Measurements from ENCODE around the gene DARS1. TPM values are rescaled to one million over a fixed set of nuclear protein-coding genes. Genes with fewer than 3 reads are reported as not detected.
A peak's percentile ranks its signal among the peaks of the same experiment; 100 is the strongest.

Gene DARS1
- total RNA-seq = 100 to 1,000 TPM; 139 to 148 TPM

DNA sequence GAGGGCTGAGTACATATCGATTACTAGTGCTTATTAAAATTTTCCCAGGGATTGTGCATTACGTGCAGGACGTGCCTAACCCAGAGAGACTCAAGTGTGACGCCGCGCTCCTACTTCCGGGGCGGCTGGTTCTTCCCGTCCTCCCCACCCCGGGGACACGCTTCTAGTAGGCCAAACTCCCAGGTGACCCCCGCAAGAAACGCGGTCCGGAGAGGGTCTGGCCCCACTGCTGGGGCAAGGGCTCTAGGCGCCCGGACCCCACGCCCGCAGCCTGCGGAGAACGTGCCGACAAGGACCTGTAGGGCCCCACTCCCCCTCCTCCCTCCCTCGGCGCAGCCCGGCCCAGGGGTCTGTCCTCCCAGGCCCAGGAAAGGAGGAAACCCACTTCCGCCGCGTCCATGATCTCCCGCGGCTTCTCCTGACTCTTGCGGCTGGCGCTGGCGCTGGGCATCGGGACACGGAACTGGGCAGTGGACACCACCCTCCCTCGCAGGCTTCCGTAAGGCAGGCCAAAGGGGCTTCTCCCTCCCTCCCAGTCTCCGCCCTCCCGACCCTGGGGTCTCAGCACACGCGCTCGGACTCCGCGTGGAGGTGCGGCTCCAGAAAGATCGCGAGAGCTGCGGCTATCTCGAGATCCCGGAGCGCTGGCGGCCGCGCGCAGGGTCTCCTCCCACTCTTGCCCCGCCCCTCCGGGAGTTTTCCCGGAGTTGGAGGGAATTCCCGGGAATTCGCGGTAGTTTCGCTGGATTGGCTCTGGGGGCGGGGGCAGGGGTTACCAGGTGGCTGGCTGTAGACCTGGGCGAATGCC lies at the start of gene DARS1:
Gene DARS1 (minus strand): TSS at position 609 of the 808 bp plus-strand sequence. CDS start 158 bp downstream, at position 451.
- peak within 1 kb of the TSS; percentile 98 for H3K27ac Mint-ChIP-seq
- CTCF ChIA-PET = interaction anchor here (0.7 to 1.7 kb wide), 10 partner anchors 10 to 394 kb away, joined by 3 to 8 read pairs (median 4); no protein-coding TSS in a partner anchor
- H3K4me1 Mint-ChIP-seq (ENCODE audit: low read depth) = peaks cover 55% of the 10 kb centered on the region
- no peaks in the 10 kb centered on the region for H3K9me3 Mint-ChIP-seq (ENCODE audit: insufficient read depth)
- DNase-seq (peak; percentile 89), ATAC-seq (peak; percentile 86)
- peaks cover 51% of the 10 kb centered on the region for H3K36me3 Mint-ChIP-seq (ENCODE audit: low read depth)
- POLR2A ChIA-PET = interaction anchor here (0.5 to 2.7 kb wide), 20 partner anchors 12 to 323 kb away, joined by 3 to 18 read pairs (median 4); no protein-coding TSS in a partner anchor
- no peaks in the 10 kb centered on the region for H3K27me3 Mint-ChIP-seq (ENCODE audit: low read depth)
- peak within 1 kb of the TSS; percentile 89 for H3K4me3 Mint-ChIP-seq

DNA sequence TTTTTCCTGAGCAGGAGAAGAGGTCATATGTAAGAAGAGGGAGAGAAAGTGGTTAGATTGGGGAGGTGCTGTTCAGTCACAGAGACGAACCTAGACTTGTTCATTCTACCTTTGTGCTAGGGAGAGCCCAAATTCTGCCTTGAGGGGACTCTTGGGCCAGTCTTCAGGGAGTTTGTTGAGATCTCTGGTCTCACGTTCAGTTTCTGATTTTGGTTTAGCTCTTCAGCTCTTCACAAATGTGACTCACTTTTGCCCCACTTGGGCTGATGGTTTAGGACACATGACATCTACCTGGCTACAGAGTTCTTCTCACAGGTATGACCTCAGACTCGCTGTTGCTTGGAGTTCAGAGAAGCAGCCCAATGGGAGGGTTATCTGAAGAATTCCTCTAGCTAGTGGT lies 49.2 kb upstream of the DARS1 start:
- Mint-ChIP-seq H3K27me3 (ENCODE audit: low read depth) (peaks cover 10% of the 10 kb centered on the region), H3K9me3 (ENCODE audit: insufficient read depth) (peaks cover 5% of the 10 kb centered on the region), H3K27ac (no peak overlapping the region), H3K4me1 (ENCODE audit: low read depth) (peaks cover 8% of the 10 kb centered on the region), H3K4me3 (no peak overlapping the region), H3K36me3 (ENCODE audit: low read depth) (peaks cover 2% of the 10 kb centered on the region)
- no peak for DNase-seq
- no peak for ATAC-seq
- ChIA-PET CTCF (interaction anchor here (1.2 to 1.9 kb wide), 2 partner anchors 9 to 14 kb away, joined by 3 to 4 read pairs; no protein-coding TSS in a partner anchor), POLR2A (interaction anchor here (0.8 kb wide), 1 partner anchor 49 kb away, joined by 4 read pairs; the partner anchor contains the start of gene DARS1)

DNA sequence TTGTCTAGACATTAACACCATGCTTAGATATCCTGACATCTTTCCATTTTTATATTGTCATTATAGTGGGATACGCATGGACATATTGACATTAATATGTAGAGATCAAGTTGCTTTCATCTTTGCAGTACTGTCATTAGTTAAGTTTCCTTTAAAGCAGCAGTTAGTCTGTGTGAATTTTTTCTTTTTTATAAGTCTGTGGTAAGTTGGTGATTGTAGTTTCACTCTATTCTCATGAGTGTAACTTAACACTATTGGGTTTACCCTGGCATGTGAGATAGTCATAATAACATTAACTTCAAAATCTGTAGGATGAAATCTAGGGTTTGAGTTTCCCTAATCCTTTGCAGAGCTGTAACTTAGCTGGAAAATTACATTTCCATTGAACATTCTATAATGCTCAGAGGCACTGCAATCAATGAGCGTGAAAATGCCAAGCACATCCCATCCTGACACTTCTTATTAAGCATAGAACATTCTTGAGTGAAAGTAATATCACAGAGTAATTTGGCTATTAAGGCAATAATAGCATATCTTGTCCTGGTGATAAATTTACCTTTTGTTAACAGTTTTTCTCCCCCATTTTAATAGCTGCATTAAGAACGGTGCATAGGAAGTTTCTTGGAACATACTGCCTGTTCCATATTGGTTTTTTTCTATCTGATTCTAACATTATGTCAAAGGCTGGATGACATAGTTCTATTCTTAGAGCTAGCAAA lies 47.5 kb upstream of the DARS1 start:
- Mint-ChIP-seq H3K27ac (no peak overlapping the region), H3K9me3 (ENCODE audit: insufficient read depth) (no peaks in the 10 kb centered on the region), H3K27me3 (ENCODE audit: low read depth) (peaks cover 10% of the 10 kb centered on the region), H3K4me3 (no peak overlapping the region), H3K36me3 (ENCODE audit: low read depth) (peaks cover 2% of the 10 kb centered on the region), H3K4me1 (ENCODE audit: low read depth) (peaks cover 8% of the 10 kb centered on the region)
- POLR2A ChIA-PET = no interaction called here
- CTCF ChIA-PET = interaction anchor here (1.0 to 1.9 kb wide), 3 partner anchors 13 to 58 kb away, joined by 3 to 5 read pairs (median 4); no protein-coding TSS in a partner anchor
- DNase-seq (no peak), ATAC-seq (no peak)

DNA sequence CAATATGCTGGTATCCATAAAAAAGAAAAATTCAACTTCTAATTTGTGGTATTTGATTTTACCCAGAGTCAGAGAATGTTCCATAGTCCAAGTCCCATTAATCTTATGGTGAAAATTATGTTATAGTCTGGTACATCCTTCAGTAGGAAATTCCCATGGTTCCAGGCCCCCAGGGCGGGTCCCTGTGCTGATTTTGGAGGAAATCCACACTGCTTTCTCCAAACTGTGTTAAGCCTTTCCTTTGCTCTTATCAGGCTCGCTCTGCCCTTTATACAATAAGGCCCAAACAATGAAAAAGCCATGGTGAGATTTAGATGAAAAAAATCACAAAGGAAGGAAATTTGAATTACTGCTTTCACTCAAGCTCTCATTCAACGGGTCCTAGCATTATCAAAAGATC lies 46.8 kb upstream of the DARS1 start:
- POLR2A ChIA-PET = no interaction called here
- no peak for ATAC-seq
- Mint-ChIP-seq H3K27me3 (ENCODE audit: low read depth) (peaks cover 10% of the 10 kb centered on the region), H3K4me1 (ENCODE audit: low read depth) (peaks cover 8% of the 10 kb centered on the region), H3K36me3 (ENCODE audit: low read depth) (no peaks in the 10 kb centered on the region), H3K27ac (no peak overlapping the region), H3K4me3 (no peak overlapping the region), H3K9me3 (ENCODE audit: insufficient read depth) (no peaks in the 10 kb centered on the region)
- CTCF ChIA-PET = interaction anchor here (0.6 kb wide), 1 partner anchor 44 kb away, joined by 3 read pairs; no protein-coding TSS in a partner anchor
- no peak for DNase-seq

- no peak overlapping the region for H3K4me3 Mint-ChIP-seq
- no peak for DNase-seq
- CTCF ChIA-PET = interaction anchor here (0.6 kb wide), 1 partner anchor 43 kb away, joined by 3 read pairs; no protein-coding TSS in a partner anchor
- no peak for ATAC-seq
- H3K4me1 Mint-ChIP-seq (ENCODE audit: low read depth) = peaks cover 8% of the 10 kb centered on the region
- no peaks in the 10 kb centered on the region for H3K9me3 Mint-ChIP-seq (ENCODE audit: insufficient read depth)
- no peaks in the 10 kb centered on the region for H3K36me3 Mint-ChIP-seq (ENCODE audit: low read depth)
- H3K27ac Mint-ChIP-seq = no peak overlapping the region
- POLR2A ChIA-PET = no interaction called here
- H3K27me3 Mint-ChIP-seq (ENCODE audit: low read depth) = peaks cover 10% of the 10 kb centered on the region
Observed at GRCh38 chr2:136031711-136032110, 46.3 kb upstream of the DARS1 start.

GRCh38 chr2:136030406-136030805 lies 45.0 kb upstream of the DARS1 start:
- no peaks in the 10 kb centered on the region for H3K9me3 Mint-ChIP-seq (ENCODE audit: insufficient read depth)

DNA sequence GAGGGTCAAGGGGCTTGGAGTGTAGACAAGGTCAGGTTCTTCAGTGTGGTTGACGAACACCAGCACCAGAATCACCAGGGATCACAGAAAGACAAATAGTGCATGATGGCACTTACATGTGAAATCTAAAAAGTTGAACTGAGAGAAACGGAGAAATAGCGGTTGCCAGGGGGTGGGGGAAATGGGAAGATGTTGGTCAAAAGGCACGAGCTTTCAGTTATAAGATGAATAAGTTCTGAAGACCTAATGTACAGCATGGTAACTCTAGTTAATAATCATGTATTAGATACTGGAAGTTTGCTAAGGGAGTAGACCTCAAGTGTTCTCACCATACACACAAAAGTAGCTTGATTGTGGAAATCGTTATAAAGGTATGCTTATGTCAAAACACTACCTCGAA lies 43.7 kb upstream of the DARS1 start:
- CTCF ChIA-PET = no interaction called here
- Mint-ChIP-seq H3K4me1 (ENCODE audit: low read depth) (peaks cover 18% of the 10 kb centered on the region), H3K4me3 (no peak overlapping the region), H3K27me3 (ENCODE audit: low read depth) (peaks cover 5% of the 10 kb centered on the region), H3K9me3 (ENCODE audit: insufficient read depth) (no peaks in the 10 kb centered on the region), H3K36me3 (ENCODE audit: low read depth) (no peaks in the 10 kb centered on the region), H3K27ac (no peak overlapping the region)
- DNase-seq (no peak), ATAC-seq (no peak)
- POLR2A ChIA-PET = interaction anchor here (0.6 kb wide), 1 partner anchor 138 kb away, joined by 3 read pairs; no protein-coding TSS in a partner anchor

More at GRCh38 chr2:136030406-136030805, 45.0 kb upstream of the DARS1 start:
- ChIA-PET POLR2A (no interaction called here), CTCF (no interaction called here)
- ATAC-seq (no peak), DNase-seq (no peak)
- Mint-ChIP-seq H3K27me3 (ENCODE audit: low read depth) (peaks cover 10% of the 10 kb centered on the region), H3K36me3 (ENCODE audit: low read depth) (no peaks in the 10 kb centered on the region), H3K4me1 (ENCODE audit: low read depth) (peaks cover 13% of the 10 kb centered on the region), H3K27ac (no peak overlapping the region), H3K4me3 (no peak overlapping the region)

DNA sequence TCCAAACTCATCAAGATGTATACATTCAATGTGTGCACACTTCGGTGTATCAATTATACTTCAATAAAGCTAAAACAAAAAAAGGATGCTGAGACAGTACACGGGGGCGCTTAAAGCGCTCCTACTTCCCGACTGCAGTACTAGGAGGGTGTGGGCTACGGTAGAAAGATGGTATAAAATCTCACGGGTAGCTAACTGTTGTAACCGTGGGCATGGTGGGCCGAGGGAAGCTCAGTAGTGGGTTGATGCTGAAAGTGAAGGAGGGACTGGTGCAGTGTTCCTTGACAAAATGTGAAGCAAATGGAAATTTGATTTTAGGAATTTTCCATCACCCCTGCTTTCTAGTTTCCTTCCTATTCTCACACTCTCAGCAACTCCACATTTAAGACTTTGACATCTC lies 42.6 kb upstream of the DARS1 start:
- Mint-ChIP-seq H3K36me3 (ENCODE audit: low read depth) (no peaks in the 10 kb centered on the region), H3K4me1 (ENCODE audit: low read depth) (peaks cover 19% of the 10 kb centered on the region), H3K9me3 (ENCODE audit: insufficient read depth) (no peaks in the 10 kb centered on the region), H3K4me3 (no peak overlapping the region), H3K27me3 (ENCODE audit: low read depth) (peaks cover 2% of the 10 kb centered on the region), H3K27ac (no peak overlapping the region)
- DNase-seq (no peak), ATAC-seq (no peak)
- POLR2A ChIA-PET = no interaction called here
- CTCF ChIA-PET = interaction anchor here (1.0 kb wide), 1 partner anchor 8 kb away, joined by 3 read pairs; no protein-coding TSS in a partner anchor

DNA sequence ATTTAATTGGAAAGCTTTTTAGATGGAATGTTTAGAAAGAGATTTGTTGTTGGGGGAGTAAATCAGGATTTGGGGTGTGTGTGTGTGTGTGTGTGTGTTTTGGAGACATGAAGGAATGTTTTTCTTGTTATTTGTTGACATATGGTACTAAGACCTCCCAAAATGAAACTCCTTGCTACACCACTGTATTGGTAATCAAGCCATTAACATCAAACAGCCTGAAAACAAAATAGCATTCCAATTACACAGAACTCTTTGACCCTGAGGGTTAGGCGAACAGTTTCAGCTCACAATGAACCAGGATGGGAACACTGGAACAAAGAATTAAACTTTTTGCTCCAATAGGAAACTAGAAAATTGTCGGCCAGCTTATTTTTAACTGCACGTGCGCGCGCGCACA lies 41.7 kb upstream of the DARS1 start:
- Mint-ChIP-seq H3K27ac (no peak overlapping the region), H3K36me3 (ENCODE audit: low read depth) (no peaks in the 10 kb centered on the region), H3K27me3 (ENCODE audit: low read depth) (no peaks in the 10 kb centered on the region), H3K9me3 (ENCODE audit: insufficient read depth) (no peaks in the 10 kb centered on the region), H3K4me3 (no peak overlapping the region), H3K4me1 (ENCODE audit: low read depth) (peaks cover 20% of the 10 kb centered on the region)
- ChIA-PET CTCF (interaction anchor here (1.0 kb wide), 1 partner anchor 9 kb away, joined by 3 read pairs; no protein-coding TSS in a partner anchor), POLR2A (no interaction called here)
- ATAC-seq (no peak), DNase-seq (no peak)

DNA sequence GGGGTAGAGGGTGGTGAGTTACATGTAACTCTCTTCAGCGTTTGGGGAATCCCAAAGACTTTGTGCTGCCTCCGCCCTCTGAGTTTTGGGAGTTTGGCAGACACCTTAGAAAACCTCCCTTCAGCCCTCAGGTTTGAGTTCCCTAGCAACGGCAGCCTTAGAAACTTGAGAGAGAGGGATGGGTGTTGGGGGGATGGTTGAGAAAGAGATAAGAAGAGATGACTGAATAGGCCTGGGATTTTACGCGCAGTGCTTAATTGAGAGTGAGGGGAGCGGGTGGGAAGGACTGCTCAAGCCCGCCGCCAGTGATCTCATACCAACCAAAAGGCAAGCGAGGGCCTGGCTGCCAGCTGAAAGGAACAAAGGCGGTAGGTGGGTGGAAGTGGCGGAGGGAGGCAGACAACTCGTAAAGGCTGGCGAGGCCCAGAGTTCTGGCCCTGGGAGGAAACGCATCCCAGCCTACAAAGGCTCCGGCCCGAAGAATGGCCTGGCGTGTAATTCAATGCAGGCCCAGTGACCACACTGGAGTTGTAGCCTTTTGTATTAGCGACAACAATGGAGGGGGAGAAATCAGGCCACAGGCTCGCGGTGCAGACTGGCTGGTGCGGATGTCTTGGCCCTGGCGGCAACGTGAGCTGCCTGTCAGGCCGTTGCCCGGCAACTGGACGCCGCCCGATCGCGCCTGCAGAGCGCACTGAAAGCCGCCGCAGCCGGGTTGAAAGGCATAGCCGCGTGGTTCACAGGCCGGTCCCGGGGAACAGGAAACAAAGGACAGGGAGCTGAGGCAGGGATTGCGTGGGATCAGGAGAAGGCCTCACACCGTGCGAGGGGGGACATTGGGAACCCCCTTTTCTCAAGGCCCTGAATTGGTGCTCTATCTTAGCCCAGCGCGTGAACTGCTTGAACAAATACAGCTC lies 39.9 kb upstream of the DARS1 start:
- ChIA-PET CTCF (interaction anchor here (0.7 to 1.5 kb wide), 2 partner anchors 17 to 26 kb away, joined by 3 to 4 read pairs; no protein-coding TSS in a partner anchor), POLR2A (interaction anchor here (0.6 kb wide), 1 partner anchor 27 kb away, joined by 3 read pairs; no protein-coding TSS in a partner anchor)
- peaks cover 16% of the 10 kb centered on the region for H3K4me1 Mint-ChIP-seq (ENCODE audit: low read depth)
- no peaks in the 10 kb centered on the region for H3K9me3 Mint-ChIP-seq (ENCODE audit: insufficient read depth)
- no peak overlapping the region for H3K4me3 Mint-ChIP-seq
- DNase-seq (peak; percentile 54), ATAC-seq (peak; percentile 75)
- no peaks in the 10 kb centered on the region for H3K36me3 Mint-ChIP-seq (ENCODE audit: low read depth)
- no peak overlapping the region for H3K27ac Mint-ChIP-seq
- no peaks in the 10 kb centered on the region for H3K27me3 Mint-ChIP-seq (ENCODE audit: low read depth)

- no peaks in the 10 kb centered on the region for H3K9me3 Mint-ChIP-seq (ENCODE audit: insufficient read depth)
- DNase-seq = no peak
- H3K4me3 Mint-ChIP-seq = no peak overlapping the region
- peaks cover 16% of the 10 kb centered on the region for H3K4me1 Mint-ChIP-seq (ENCODE audit: low read depth)
- ATAC-seq = no peak
- ChIA-PET POLR2A (no interaction called here), CTCF (no interaction called here)
- H3K27me3 Mint-ChIP-seq (ENCODE audit: low read depth) = no peaks in the 10 kb centered on the region
- H3K27ac Mint-ChIP-seq = no peak overlapping the region
- no peaks in the 10 kb centered on the region for H3K36me3 Mint-ChIP-seq (ENCODE audit: low read depth)
Observed at GRCh38 chr2:136024616-136025015, 39.2 kb upstream of the DARS1 start.
